IMR-90 (cell line): Measurements from ENCODE around the gene KRTAP5-10.

Source experiments
- MAZ ChIP-seq: IDR thresholded peaks from 2 replicates; pipeline ENCODE4 v1.6.1; 2012; ENCODE audit warnings: low read depth, mild to moderate bottlenecking, low read length, improper control_type of control experiment, moderate library complexity, borderline replicate concordance
- POLR2A ChIP-seq: IDR thresholded peaks from 2 replicates; pipeline ENCODE4 v1.6.1; 2012; ENCODE audit warnings: mild to moderate bottlenecking, low read depth, low read length
- SMC3 ChIP-seq: fragments of 150-350 bp; IDR thresholded peaks from 2 replicates; pipeline ENCODE4 v1.6.1; 2016; ENCODE audit warnings: low read depth, mild to moderate bottlenecking, antibody characterized with exemption, low read length, moderate library complexity
- TF ChIP-seq, protein P1 (sequence below): conservative IDR thresholded peaks from 2 replicates; pipeline ENCODE4 v1.5.1; 2012; ENCODE audit warnings: mild to moderate bottlenecking, low read depth, low read length, improper control_type of control experiment

DNA sequence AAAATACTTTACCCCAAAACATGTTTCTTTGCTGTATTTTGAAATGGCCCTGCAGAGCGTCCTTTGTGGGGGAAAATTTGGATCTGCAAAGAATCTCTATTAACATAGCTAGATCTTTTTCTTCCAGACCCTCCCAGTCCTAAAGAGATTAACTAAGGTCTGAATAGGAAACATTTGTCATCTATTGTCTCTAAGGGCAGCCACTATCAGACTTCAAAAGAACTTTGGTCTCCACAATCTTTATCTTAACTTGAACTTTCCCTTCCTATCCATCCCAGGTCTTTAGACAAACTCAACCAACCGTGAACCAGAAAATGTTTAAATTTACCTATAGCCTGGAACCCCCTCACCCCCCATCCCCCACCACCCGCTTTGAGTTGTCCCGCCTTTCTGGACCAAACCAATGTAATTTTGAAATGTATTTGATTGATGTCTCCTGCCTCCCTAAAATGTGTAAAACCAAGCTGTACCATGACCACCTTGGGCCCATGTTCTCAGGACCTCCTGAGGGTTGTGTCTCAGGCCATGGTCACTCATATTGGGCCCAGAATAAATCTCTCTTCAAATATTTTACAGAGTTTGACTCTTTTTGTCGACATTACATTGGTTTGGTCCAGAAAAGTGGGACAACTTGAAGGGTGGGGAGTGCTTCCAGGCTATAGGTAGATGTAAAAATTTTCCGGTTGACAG is 20.7 kb upstream of the KRTAP5-10 start:
- TF ChIP-seq, protein P1, sequence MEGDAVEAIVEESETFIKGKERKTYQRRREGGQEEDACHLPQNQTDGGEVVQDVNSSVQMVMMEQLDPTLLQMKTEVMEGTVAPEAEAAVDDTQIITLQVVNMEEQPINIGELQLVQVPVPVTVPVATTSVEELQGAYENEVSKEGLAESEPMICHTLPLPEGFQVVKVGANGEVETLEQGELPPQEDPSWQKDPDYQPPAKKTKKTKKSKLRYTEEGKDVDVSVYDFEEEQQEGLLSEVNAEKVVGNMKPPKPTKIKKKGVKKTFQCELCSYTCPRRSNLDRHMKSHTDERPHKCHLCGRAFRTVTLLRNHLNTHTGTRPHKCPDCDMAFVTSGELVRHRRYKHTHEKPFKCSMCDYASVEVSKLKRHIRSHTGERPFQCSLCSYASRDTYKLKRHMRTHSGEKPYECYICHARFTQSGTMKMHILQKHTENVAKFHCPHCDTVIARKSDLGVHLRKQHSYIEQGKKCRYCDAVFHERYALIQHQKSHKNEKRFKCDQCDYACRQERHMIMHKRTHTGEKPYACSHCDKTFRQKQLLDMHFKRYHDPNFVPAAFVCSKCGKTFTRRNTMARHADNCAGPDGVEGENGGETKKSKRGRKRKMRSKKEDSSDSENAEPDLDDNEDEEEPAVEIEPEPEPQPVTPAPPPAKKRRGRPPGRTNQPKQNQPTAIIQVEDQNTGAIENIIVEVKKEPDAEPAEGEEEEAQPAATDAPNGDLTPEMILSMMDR: no peak
- TF ChIP-seq POLR2A (no peak), MAZ (no peak), SMC3 (no peak)
